Brain microvascular endothelial cell (primary cell): ENCODE data around the gene OPRL1.

Source experiments
- DNase-seq: peaks from one replicate; pipeline ENCODE4 v3.0.0-alpha.2; 2020
- H3K27ac ChIP-seq: fragments of 250-450 bp; sonication (Bioruptor Pico); 2 replicates; pipeline ENCODE4 v1.5.1; 2020; ENCODE audit warnings: mild to moderate bottlenecking, moderate library complexity
- H3K27me3 ChIP-seq: fragments of 250-450 bp; sonication (Bioruptor Pico); replicated peaks from 2 replicates; pipeline ENCODE4 v1.5.1; 2020; ENCODE audit warnings: mild to moderate bottlenecking
- H3K36me3 ChIP-seq: fragments of 250-450 bp; sonication (Bioruptor Pico); replicated peaks from 2 replicates; pipeline ENCODE4 v1.5.1; 2020; ENCODE audit warnings: mild to moderate bottlenecking
- H3K4me3 ChIP-seq: 2 replicates; pipeline ENCODE4 v1.5.1; 2011; ENCODE audit warnings: low read depth, mild to moderate bottlenecking, control low read depth, low read length, moderate library complexity
- in situ Hi-C: cut with HindIII; loops from 2 replicates; pipeline ENCODE4 v1.10.0; 2017; ENCODE audit warnings: low sequenced_read_pairs, low pct_ligation_motif_present
- TF ChIP-seq, protein P1 (sequence below): IDR thresholded peaks from 2 replicates; pipeline ENCODE4 v1.5.1; 2011; ENCODE audit warnings: low read depth, mild to moderate bottlenecking, moderate library complexity, low read length, control low read depth, inconsistent platforms; ENCODE audit errors: missing control alignments

The OPRL1 gene

DNA sequence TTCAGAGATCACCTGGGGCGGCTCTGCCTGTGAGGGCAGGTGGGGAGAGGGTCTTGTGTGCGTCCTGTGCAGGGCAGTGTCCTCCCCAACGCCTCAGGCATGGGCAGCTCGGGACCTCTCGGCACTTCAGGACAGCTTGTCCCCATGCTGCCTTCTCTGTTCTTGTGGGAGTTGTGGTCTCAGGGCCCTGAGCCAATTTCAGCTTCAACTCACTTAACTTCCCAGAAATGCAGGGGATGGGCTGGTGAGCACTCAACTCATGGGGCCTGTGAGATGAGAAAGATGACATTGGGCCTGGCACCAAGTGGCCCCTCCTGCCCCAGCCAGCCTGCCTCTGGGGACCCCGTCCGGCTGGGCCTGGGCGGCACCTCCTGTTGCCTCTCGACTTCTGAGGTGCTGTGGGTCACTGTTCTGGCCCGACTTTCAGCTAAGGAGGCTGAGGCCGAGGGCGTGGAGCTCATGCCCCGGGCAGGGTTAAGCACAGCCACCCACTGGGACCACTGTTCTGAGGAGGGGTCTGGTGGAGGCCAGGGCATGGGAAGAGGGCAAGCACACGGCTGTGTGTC is 7.3 kb upstream of the OPRL1 start:
- Histone ChIP-seq H3K27ac (no peak overlapping the region), H3K36me3 (no peaks in the 10 kb centered on the region), H3K27me3 (no peaks in the 10 kb centered on the region), H3K4me3 (no peak overlapping the region)
- no peak for DNase-seq
- TF ChIP-seq, protein P1, sequence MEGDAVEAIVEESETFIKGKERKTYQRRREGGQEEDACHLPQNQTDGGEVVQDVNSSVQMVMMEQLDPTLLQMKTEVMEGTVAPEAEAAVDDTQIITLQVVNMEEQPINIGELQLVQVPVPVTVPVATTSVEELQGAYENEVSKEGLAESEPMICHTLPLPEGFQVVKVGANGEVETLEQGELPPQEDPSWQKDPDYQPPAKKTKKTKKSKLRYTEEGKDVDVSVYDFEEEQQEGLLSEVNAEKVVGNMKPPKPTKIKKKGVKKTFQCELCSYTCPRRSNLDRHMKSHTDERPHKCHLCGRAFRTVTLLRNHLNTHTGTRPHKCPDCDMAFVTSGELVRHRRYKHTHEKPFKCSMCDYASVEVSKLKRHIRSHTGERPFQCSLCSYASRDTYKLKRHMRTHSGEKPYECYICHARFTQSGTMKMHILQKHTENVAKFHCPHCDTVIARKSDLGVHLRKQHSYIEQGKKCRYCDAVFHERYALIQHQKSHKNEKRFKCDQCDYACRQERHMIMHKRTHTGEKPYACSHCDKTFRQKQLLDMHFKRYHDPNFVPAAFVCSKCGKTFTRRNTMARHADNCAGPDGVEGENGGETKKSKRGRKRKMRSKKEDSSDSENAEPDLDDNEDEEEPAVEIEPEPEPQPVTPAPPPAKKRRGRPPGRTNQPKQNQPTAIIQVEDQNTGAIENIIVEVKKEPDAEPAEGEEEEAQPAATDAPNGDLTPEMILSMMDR, result no peak
- in situ Hi-C loops, result no loop called here

DNA sequence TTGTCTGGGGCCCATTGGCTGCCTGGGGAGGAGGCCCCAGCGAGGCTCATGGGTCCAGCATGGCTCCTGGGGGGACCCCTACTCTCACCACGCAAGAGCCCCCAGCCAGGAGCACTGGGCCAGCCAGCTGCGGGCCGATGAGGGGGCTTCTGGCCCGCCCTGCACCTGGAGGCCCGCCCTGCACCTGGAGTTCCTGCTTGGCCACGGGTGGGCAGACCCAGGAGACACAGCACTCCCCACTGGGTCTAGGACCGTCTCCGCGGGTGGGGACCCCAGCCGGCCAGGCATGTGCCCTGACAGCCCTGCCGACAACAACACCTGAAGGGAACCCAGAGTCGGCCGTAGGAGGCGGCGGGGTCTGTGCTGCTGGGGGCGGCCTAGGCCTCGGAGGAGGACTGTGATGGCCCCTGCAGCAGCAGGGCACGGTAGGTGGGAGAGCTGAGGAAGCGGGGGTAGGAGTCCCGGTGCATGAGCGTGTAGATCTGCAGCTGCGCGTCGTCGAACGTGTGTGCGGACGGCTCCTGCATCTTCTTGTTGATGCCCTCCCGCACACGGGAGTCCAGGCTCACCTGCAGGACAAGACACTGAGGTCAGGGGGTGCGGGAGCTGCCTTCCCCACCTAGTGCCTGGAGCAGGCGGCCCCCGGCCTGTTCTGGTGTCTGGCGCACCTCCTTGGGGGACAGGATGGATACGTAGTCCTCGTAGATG is 6.3 kb upstream of the OPRL1 start:
- no peak overlapping the region for H3K27ac ChIP-seq
- H3K27me3 ChIP-seq, result no peaks in the 10 kb centered on the region
- in situ Hi-C loops, result no loop called here
- TF ChIP-seq, protein P1, result no peak
- no peaks in the 10 kb centered on the region for H3K36me3 ChIP-seq
- DNase-seq, result no peak
- no peak overlapping the region for H3K4me3 ChIP-seq

DNA sequence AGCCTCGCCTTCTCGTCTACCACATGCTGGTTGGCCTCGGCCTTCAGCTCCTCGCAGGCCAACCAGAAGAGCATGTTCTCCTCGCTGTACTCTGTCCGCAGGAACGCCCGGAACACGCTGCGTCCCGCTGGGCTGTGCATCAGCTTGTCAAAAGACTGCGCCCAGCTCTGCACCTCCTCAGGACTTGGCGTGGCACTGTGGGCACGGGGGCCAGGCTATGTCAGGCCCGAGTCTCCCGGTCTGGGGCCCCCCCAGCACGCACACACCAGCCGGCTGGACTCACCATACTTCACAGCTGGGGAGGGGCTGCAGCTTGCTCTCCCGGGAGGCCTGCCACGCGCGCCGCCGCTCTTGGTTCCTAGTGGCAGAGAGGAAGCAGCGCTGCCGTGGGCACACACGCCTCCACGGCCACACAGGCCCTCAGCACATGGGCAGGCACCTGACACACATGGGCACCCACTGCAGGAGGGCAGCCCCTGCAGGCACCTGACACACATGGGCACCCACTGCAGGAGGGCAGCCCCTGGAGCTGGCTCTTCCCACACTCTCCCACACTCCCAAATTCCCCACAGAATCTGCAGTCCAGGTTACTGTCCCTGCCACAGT is 5.6 kb upstream of the OPRL1 start:
- in situ Hi-C loops, result no loop called here
- TF ChIP-seq, protein P1, result no peak
- no peaks in the 10 kb centered on the region for H3K27me3 ChIP-seq
- DNase-seq, result no peak
- no peak overlapping the region for H3K27ac ChIP-seq
- no peaks in the 10 kb centered on the region for H3K36me3 ChIP-seq
- H3K4me3 ChIP-seq, result no peak overlapping the region

DNA sequence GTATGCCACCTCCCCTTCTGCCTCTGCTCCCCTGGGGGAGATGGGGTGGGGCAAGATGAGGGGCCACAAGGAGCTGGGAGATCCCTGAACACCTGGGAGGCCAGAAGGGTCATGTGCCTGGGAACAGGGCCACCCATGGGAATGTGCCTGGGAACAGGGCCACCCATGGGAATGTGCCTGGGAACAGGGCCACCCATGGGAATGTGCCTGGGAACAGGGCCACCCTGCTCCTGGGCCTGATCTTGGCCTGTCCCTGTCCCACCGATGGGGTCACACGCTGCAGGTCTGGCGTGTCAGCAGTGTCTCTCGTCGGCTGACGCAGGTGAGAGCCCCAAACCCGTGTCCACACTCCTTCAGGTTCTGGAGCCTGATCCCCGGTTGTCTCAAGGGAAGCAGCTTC is 4.9 kb upstream of the OPRL1 start:
- Histone ChIP-seq H3K36me3 (no peaks in the 10 kb centered on the region), H3K27me3 (no peaks in the 10 kb centered on the region), H3K27ac (no peak overlapping the region), H3K4me3 (no peak overlapping the region)
- TF ChIP-seq, protein P1, result no peak
- in situ Hi-C loops, result no loop called here
- no peak for DNase-seq

DNA sequence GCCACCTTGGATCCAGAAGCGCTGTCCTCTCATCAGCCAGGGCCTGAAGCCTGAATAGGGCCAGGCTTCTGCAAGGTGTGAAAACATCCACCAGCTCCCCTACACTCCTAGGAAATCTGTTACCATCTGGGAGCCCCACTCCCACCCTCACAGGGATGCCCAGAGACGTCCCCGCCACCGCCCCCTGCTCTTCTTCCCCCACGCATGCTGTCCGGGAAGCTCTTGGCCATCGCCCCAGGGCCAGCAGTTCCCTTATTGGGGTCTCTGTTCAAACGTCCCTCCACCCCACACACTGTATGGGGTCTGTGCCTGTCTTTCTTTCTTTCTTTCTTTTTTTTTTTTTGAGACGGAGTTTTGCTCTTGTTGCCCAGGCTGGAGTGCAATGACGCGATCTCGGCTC is 4.3 kb upstream of the OPRL1 start:
- H3K4me3 ChIP-seq, result no peak overlapping the region
- no peak for DNase-seq
- in situ Hi-C loops, result no loop called here

More for the DNA sequence above, 4.3 kb upstream of the OPRL1 start:
- no peaks in the 10 kb centered on the region for H3K36me3 ChIP-seq
- no peak overlapping the region for H3K27ac ChIP-seq
- no peaks in the 10 kb centered on the region for H3K27me3 ChIP-seq
- TF ChIP-seq, protein P1, result no peak
